K562 (cell line): Measurements from ENCODE around the gene MICOS13. TPM values are rescaled to one million over a fixed set of nuclear protein-coding genes. Genes with fewer than 3 reads are reported as not detected.
A peak's percentile ranks its signal among the peaks of the same experiment; 100 is the strongest.

ENCODE experiments used
- HBP1 ChIP-seq: fragments of 450-650 bp; formaldehyde crosslinking; IDR thresholded peaks from 2 replicates; pipeline ENCODE4 v1.4.0; 2022; ENCODE audit warnings: missing genetic modification characterization
- HDAC1 ChIP-seq, 2 experiments: fragments of 450-650 bp; IDR thresholded peaks; 2 replicates each; pipeline ENCODE4 v1.6.1; 2016 to 2017; ENCODE audit warnings: inconsistent platforms in 1 of 2, mild to moderate bottlenecking in 1 of 2, moderate library complexity in 1 of 2
- HDAC8 ChIP-seq: fragments of 450-650 bp; IDR thresholded peaks from 2 replicates; pipeline ENCODE4 v1.6.1; 2016; ENCODE audit warnings: mild to moderate bottlenecking, missing genetic modification characterization, moderate library complexity, missing compliant biosample characterization
- LARP7 ChIP-seq: fragments of 450-650 bp; IDR thresholded peaks from 2 replicates; pipeline ENCODE4 v1.6.1; 2016
- MCM3 ChIP-seq: fragments of 450-650 bp; IDR thresholded peaks from 2 replicates; pipeline ENCODE4 v1.6.1; 2016
- OTX1 ChIP-seq: fragments of 450-650 bp; formaldehyde crosslinking; IDR thresholded peaks from 2 replicates; pipeline ENCODE4 v1.4.0; 2022; ENCODE audit warnings: mild to moderate bottlenecking
- ZNF324 ChIP-seq: fragments of 250-450 bp; sonication (Bioruptor Pico); IDR thresholded peaks from 2 replicates; pipeline ENCODE4 v1.4.0; 2020; ENCODE audit warnings: mild to moderate bottlenecking
- polyA plus RNA-seq, 8 experiments: library from polyadenylated mRNA; depleted of rRNA in 4 of 8; stranded (reverse) in 5 of 8; unstranded in 3 of 8; fragments of >200 nt; fragmentation: Nextera tagmentation in 2 of 8; fragmentation: Illumina TruSeq in 1 of 8; extraction: Ambion mirVana in 2 of 8; extraction: Trizol in 1 of 8; gene quantifications; 2 replicates each; pipeline versions ENCODE4 v1.2.1 to v1.2.3, GENCODE V29; 2011 to 2014; ENCODE audit warnings: inconsistent platforms in 1 of 8, missing spikeins in 1 of 8
- total RNA-seq, 7 experiments: library from RNA; depleted of rRNA in 6 of 7; stranded (reverse); fragments of >200 nt in 6 of 7; fragmentation: Illumina TruSeq in 2 of 7; extraction: Trizol in 2 of 7; gene quantifications; 2 replicates each; pipeline versions ENCODE4 v1.2.1 to v1.2.3, GENCODE V29; 2011 to 2021; ENCODE audit warnings: low replicate concordance in 1 of 7
- TF ChIP-seq, protein P1 (sequence below): fragments of 450-650 bp; IDR thresholded peaks from 2 replicates; pipeline ENCODE4 v1.6.1; 2016; ENCODE audit warnings: borderline replicate concordance
- TF ChIP-seq, protein P2 (sequence below): fragments of 250-450 bp; sonication (Bioruptor Pico); IDR thresholded peaks from 2 replicates; pipeline ENCODE4 v1.6.1; 2021; ENCODE audit warnings: mild to moderate bottlenecking

Gene MICOS13
- total and polyA plus RNA-seq, 9 of the 15 experiments (the other 6 are each of a cell fraction or from before 2014, with no cell fraction given): 15.5 to 220 (median 49.4) TPM

GRCh38 chr19:5681391-5682106 lies 1.2 kb upstream of the MICOS13 start (continued):
- TF ChIP-seq ZNF324 (CRISPR knock-in tag) (no peak), HBP1 (CRISPR knock-in tag) (peak; percentile 70; the same call in 1 of the 2 replicates), HDAC8 (tag) (no peak), OTX1 (CRISPR knock-in tag) (0 out of 2 replicates have a peak, but pooled peaks have one; percentile 83), LARP7 (peak; percentile 95), MCM3 (peak; percentile 12; the same call in 1 of the 2 replicates), HDAC1 (IDR thresholded peaks at IDR 0.05) (peak in 1 of 2 experiments; percentile 64; a peak in 2 of 4 replicates)
- TF ChIP-seq, protein P1, sequence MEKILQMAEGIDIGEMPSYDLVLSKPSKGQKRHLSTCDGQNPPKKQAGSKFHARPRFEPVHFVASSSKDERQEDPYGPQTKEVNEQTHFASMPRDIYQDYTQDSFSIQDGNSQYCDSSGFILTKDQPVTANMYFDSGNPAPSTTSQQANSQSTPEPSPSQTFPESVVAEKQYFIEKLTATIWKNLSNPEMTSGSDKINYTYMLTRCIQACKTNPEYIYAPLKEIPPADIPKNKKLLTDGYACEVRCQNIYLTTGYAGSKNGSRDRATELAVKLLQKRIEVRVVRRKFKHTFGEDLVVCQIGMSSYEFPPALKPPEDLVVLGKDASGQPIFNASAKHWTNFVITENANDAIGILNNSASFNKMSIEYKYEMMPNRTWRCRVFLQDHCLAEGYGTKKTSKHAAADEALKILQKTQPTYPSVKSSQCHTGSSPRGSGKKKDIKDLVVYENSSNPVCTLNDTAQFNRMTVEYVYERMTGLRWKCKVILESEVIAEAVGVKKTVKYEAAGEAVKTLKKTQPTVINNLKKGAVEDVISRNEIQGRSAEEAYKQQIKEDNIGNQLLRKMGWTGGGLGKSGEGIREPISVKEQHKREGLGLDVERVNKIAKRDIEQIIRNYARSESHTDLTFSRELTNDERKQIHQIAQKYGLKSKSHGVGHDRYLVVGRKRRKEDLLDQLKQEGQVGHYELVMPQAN: peak; percentile 38; the same call in 1 of the 2 replicates
- TF ChIP-seq, protein P2, sequence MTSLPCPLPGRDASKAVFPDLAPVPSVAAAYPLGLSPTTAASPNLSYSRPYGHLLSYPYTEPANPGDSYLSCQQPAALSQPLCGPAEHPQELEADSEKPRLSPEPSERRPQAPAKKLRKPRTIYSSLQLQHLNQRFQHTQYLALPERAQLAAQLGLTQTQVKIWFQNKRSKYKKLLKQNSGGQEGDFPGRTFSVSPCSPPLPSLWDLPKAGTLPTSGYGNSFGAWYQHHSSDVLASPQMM (CRISPR knock-in tag): no peak
